ENCODE results near the gene IL2RG.

The IL2RG gene

DNA sequence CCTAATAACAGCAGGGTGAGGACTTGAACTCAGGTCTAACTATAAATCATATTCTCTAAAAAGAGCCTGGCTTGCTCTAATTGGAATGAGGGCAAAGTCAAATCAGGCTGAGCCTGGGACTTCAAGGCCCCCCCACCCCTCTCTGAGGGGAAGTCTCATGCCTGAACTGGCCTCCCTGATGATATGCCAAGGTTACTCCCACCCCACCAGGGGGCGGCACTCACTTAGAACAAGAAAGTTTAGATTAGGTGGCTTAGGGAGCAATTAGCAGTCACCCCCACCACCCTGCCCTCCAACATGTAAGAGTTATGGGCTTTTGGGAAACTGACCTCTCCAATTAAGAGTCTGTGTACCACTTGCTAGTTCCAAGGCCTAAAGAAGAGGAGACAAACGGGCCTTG lies 13.1 kb downstream of the IL2RG start:
- no peak for TF ChIP-seq Cebpa-rat (IDR thresholded peaks at IDR 0.05)
- H3K4me1 ChIP-seq: peaks cover 38 to 58% (median 50%) of the 10 kb centered on the region in 10 experiments
- no peak overlapping the region for H3K27ac ChIP-seq
- H3K4me2 ChIP-seq: peak overlapping the region in 10 of 11 experiments; percentile 1 to 88 (median 45); a peak in 17 of 22 replicates
- peaks cover 0 to 16% (median 0%) of the 10 kb centered on the region in 11 experiments; a peak in 6 of 22 replicates for H4K20me1 ChIP-seq
- H3K36me3 ChIP-seq: no peaks in the 10 kb centered on the region
- H3K4me3 ChIP-seq: no peak overlapping the region
- no peaks in the 10 kb centered on the region for H3K9me3 ChIP-seq (replicated peaks in 1 of 11)
- H3K9ac ChIP-seq: peak overlapping the region in 2 of 11 experiments; percentile 1 to 7; a peak in 1 of 22 replicates
- H3K27me3 ChIP-seq: peaks cover 84 to 98% (median 93%) of the 10 kb centered on the region in 11 experiments

- H4K20me1 ChIP-seq: peaks cover 0 to 16% (median 0%) of the 10 kb centered on the region in 11 experiments; a peak in 6 of 22 replicates
- peak overlapping the region in 9 of 11 experiments; percentile 9 to 67 (median 43); a peak in 12 of 22 replicates for H3K27ac ChIP-seq
- TF ChIP-seq Cebpa-rat (IDR thresholded peaks at IDR 0.05): no peak
- H3K4me1 ChIP-seq: peaks cover 24 to 46% (median 34%) of the 10 kb centered on the region in 10 experiments
- H3K36me3 ChIP-seq: no peaks in the 10 kb centered on the region
- peak overlapping the region; percentile 56 to 79 (median 73) for H3K9ac ChIP-seq
- peak overlapping the region; percentile 82 to 94 (median 88) for H3K4me2 ChIP-seq
- no peaks in the 10 kb centered on the region for H3K9me3 ChIP-seq (replicated peaks in 1 of 11)
- peak overlapping the region; percentile 58 to 75 (median 64) for H3K4me3 ChIP-seq
- peaks cover 79 to 98% (median 93%) of the 10 kb centered on the region in 11 experiments for H3K27me3 ChIP-seq
These were observed 14.7 kb downstream of the IL2RG start for GRCh38 chrX:71096760-71097032.

- H3K4me2 ChIP-seq: peak overlapping the region; percentile 82 to 94 (median 88)
- peak overlapping the region; percentile 58 to 75 (median 64) for H3K4me3 ChIP-seq
- H3K9ac ChIP-seq: peak overlapping the region; percentile 56 to 79 (median 73)
- TF ChIP-seq Cebpa-rat (IDR thresholded peaks at IDR 0.05): no peak
- no peaks in the 10 kb centered on the region for H3K36me3 ChIP-seq
- H3K27ac ChIP-seq: peak overlapping the region in 9 of 11 experiments; percentile 9 to 67 (median 43); a peak in 14 of 22 replicates
- H3K27me3 ChIP-seq: peaks cover 79 to 98% (median 93%) of the 10 kb centered on the region in 11 experiments
- peaks cover 19 to 46% (median 29%) of the 10 kb centered on the region in 10 experiments for H3K4me1 ChIP-seq
- H3K9me3 ChIP-seq (replicated peaks in 1 of 11): no peaks in the 10 kb centered on the region
- H4K20me1 ChIP-seq: peaks cover 0 to 16% (median 0%) of the 10 kb centered on the region in 11 experiments; a peak in 6 of 22 replicates
These were observed 15.2 kb downstream of the IL2RG start for GRCh38 chrX:71095981-71096759.

- Histone ChIP-seq H4K20me1 (peaks cover 0 to 16% (median 0%) of the 10 kb centered on the region in 11 experiments; a peak in 6 of 22 replicates), H3K4me1 (peaks cover 16 to 44% (median 26%) of the 10 kb centered on the region in 10 experiments), H3K27me3 (peaks cover 79 to 98% (median 90%) of the 10 kb centered on the region in 11 experiments), H3K4me2 (peak within 1 kb of the TSS; percentile 82 to 94 (median 88)), H3K9me3 (replicated peaks in 1 of 11) (no peaks in the 10 kb centered on the region), H3K27ac (peak within 1 kb of the TSS in 10 of 11 experiments; percentile 36 to 71 (median 63); a peak in 17 of 22 replicates), H3K4me3 (peak within 1 kb of the TSS; percentile 58 to 75 (median 64)), H3K9ac (peak within 1 kb of the TSS; percentile 63 to 80 (median 76)), H3K36me3 (no peaks in the 10 kb centered on the region)
- no peak for TF ChIP-seq Cebpa-rat (IDR thresholded peaks at IDR 0.05)
These were observed 15.8 kb downstream of the IL2RG start, which contains the start of gene FOXO4 for GRCh38 chrX:71095555-71095980. TSS of gene FOXO4 (plus strand) at chrX:71095851. CDS start at chrX:71096529, 678 bp downstream.

DNA sequence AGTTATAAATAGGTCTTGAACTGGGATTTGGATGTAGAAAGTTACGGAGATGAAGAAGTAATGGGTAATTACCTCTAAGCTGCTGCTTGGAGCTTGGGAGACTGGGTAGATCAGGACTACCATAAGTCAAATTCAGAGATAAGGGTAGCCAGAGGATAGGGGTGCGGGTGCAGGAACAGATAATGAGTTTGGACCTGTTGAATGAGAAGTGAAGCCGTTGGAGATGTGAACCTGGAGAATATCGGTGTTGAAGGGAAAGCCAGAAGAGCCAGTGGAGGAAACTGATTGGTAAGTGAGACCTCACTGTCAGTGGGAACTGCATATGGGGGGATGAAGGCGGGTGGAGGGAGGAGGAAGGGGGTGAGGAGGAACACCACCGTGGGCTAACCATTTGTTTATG lies 16.3 kb downstream of the IL2RG start:
- Histone ChIP-seq H4K20me1 (peaks cover 0 to 16% (median 0%) of the 10 kb centered on the region in 11 experiments; a peak in 6 of 22 replicates), H3K4me2 (peak overlapping the region; percentile 58 to 82 (median 72)), H3K4me1 (peaks cover 16 to 44% (median 26%) of the 10 kb centered on the region in 10 experiments), H3K36me3 (no peaks in the 10 kb centered on the region), H3K27ac (peak overlapping the region in 10 of 11 experiments; percentile 36 to 71 (median 63); a peak in 15 of 22 replicates), H3K9me3 (replicated peaks in 1 of 11) (no peaks in the 10 kb centered on the region), H3K4me3 (peak overlapping the region; percentile 49 to 75 (median 62)), H3K9ac (peak overlapping the region; percentile 48 to 80 (median 74); a peak in 20 of 22 replicates), H3K27me3 (peaks cover 78 to 98% (median 88%) of the 10 kb centered on the region in 11 experiments)
- TF ChIP-seq Cebpa-rat (IDR thresholded peaks at IDR 0.05): no peak

GRCh38 chrX:71091263-71091662 lies 20.1 kb downstream of the IL2RG start:
- peaks cover 0 to under 1% (median 0%) of the 10 kb centered on the region in 11 experiments; a peak in 1 of 22 replicates for H4K20me1 ChIP-seq
- H3K27ac ChIP-seq: no peak overlapping the region
- peaks cover 0 to 18% (median 10%) of the 10 kb centered on the region in 10 experiments; a peak in 15 of 20 replicates for H3K4me1 ChIP-seq
- no peaks in the 10 kb centered on the region for H3K36me3 ChIP-seq
- H3K4me3 ChIP-seq: no peak overlapping the region
- no peak overlapping the region for H3K9ac ChIP-seq
- no peak for TF ChIP-seq Cebpa-rat (IDR thresholded peaks at IDR 0.05)
- H3K4me2 ChIP-seq: peak overlapping the region in 4 of 11 experiments; percentile 5 to 39 (median 38); a peak in 7 of 22 replicates
- H3K9me3 ChIP-seq (replicated peaks in 1 of 11): no peaks in the 10 kb centered on the region
- peaks cover 44 to 80% (median 67%) of the 10 kb centered on the region in 11 experiments for H3K27me3 ChIP-seq

GRCh38 chrX:71085900-71086299 lies 25.5 kb downstream of the IL2RG start:
- Histone ChIP-seq H3K36me3 (no peaks in the 10 kb centered on the region), H3K9me3 (replicated peaks in 1 of 11) (no peaks in the 10 kb centered on the region), H3K4me3 (no peak overlapping the region), H3K27ac (no peak overlapping the region), H3K9ac (no peak overlapping the region), H3K4me2 (no peak overlapping the region), H3K27me3 (peaks cover 33 to 81% (median 67%) of the 10 kb centered on the region in 11 experiments), H4K20me1 (no peaks in the 10 kb centered on the region), H3K4me1 (no peaks in the 10 kb centered on the region)
- TF ChIP-seq Cebpa-rat (IDR thresholded peaks at IDR 0.05): no peak

- Histone ChIP-seq H3K4me2 (no peak overlapping the region), H3K9ac (no peak overlapping the region), H3K36me3 (no peaks in the 10 kb centered on the region), H3K9me3 (replicated peaks in 1 of 11) (no peaks in the 10 kb centered on the region), H3K4me3 (no peak overlapping the region), H3K4me1 (no peaks in the 10 kb centered on the region), H3K27me3 (peaks cover 41 to 92% (median 81%) of the 10 kb centered on the region in 11 experiments), H4K20me1 (no peaks in the 10 kb centered on the region), H3K27ac (no peak overlapping the region)
- TF ChIP-seq Cebpa-rat (IDR thresholded peaks at IDR 0.05): no peak
These were observed 28.6 kb downstream of the IL2RG start for GRCh38 chrX:71082822-71083221.

GRCh38 chrX:71082124-71082647 lies 29.2 kb downstream of the IL2RG start:
- 0 out of 22 replicates have a peak, but pooled peaks of 1 of the 11 experiments have one; percentile 10 for TF ChIP-seq Cebpa-rat (IDR thresholded peaks at IDR 0.05)
- Histone ChIP-seq H4K20me1 (no peaks in the 10 kb centered on the region), H3K27ac (no peak overlapping the region), H3K4me1 (no peaks in the 10 kb centered on the region), H3K4me2 (no peak overlapping the region), H3K9ac (no peak overlapping the region), H3K9me3 (replicated peaks in 1 of 11) (no peaks in the 10 kb centered on the region), H3K27me3 (peaks cover 41 to 95% (median 87%) of the 10 kb centered on the region in 11 experiments), H3K36me3 (no peaks in the 10 kb centered on the region), H3K4me3 (no peak overlapping the region)
